Head of caudate nucleus (tissue), 42 donors: ENCODE results near the gene HSH2D.
"Not testable (repeated sequence)": the region's sequence is repeated elsewhere in the genome, so short reads cannot be mapped to it uniquely, and the experiment has no call there.

Experiments used
- DNase-seq, 42 donors: peaks; one replicate each; pipeline versions ENCODE4 v3.0.0 to v3.0.0-alpha.2; 2020 to 2021; ENCODE audit warnings: mixed read lengths in 7 of 42
- intact Hi-C: fragments of 100-400 bp; cut with DNase I; formaldehyde crosslinking; loops from one replicate; pipeline ENCODE4 v1.15.0; 2022

The HSH2D gene, protein sequence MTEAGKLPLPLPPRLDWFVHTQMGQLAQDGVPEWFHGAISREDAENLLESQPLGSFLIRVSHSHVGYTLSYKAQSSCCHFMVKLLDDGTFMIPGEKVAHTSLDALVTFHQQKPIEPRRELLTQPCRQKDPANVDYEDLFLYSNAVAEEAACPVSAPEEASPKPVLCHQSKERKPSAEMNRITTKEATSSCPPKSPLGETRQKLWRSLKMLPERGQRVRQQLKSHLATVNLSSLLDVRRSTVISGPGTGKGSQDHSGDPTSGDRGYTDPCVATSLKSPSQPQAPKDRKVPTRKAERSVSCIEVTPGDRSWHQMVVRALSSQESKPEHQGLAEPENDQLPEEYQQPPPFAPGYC

DNA sequence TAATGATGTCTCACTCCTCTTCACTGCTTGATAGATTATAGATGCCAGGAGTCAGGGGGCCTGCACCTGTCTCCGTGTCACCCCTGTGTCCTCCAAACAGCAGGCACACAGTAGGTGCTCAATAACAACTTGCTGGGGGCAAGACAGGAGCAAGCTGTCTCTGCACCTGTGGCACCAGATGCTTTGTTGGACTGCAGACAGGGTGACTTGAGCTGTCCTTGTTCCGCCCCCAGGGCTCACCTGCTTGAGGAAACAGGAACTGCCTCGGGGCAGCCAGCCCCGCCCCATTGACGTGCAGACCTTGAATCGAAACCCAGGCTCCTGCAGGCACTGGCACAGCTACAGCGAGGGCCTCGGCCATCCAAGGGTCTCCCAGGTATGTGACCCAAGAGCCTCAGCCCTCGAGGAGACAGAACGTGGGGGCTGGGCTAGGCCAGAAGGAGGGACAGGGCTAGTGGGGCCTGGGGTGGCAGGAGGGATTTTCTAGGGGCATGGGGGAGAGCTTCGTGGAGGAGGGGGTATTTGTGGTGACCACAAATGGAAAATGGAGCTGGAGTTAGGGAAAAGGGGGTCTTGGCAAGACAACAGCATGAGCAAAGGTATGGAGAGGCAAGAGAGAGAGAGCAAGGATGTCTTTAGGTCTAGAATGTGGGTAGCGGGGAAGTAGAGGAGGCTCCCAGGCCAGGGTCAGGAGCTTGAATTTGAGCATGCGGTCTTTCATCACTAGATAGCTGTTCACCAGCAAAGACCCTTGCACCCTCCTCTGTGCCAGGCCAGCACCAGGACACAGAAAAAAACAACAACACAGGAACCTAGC, at the start of gene HSH2D:
TSS of gene HSH2D (plus strand) at position 287 of the 817 bp plus-strand sequence. CDS start 5,066 bp downstream, outside the sequence.
- peak in 2 of 42 donors; percentile 38 to 47 for DNase-seq
- intact Hi-C loops, result no loop called here

DNA sequence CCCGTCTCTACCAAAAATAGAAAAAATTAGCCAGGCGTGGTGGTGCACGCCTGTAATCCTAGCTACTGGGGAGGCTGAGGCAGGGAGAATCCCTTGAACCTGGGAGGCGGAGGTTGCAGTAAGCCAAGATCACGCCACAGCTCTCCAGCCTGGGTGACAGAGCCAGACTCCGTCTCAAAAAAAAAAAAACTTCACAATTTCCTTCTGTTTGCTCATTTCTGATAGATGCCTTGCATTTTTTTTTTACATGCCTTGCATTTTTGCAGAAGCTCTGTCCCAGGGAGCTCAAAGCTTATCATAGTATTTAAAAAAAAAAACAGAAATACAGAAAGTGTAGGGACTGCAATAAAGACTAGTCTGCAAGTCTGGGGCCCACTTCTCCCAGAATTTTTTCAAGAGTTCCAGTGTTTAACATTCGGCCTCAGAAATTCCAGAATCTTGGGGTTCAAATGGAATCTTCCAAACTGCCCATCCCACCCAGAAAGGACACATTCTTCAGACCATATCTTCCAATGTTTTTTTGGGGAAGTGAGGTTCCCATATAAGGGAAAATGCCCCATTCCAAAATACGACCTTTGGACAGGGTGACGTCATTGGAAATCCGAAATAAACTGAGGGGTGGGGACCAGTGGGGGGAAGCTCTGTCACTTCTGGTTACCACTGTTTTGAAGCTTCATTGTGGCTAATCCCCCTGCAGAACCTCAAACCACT, 49.0 kb upstream of the HSH2D start:
- no peak for DNase-seq
- intact Hi-C loops, result no loop called here

- intact Hi-C loops, result no loop called here
- no peak for DNase-seq
These were observed 48.4 kb upstream of the HSH2D start for GRCh38 chr19:16095071-16095571.

- intact Hi-C loops, result no loop called here
- no peak for DNase-seq
These were observed 47.1 kb upstream of the HSH2D start for GRCh38 chr19:16096280-16096855.

DNA sequence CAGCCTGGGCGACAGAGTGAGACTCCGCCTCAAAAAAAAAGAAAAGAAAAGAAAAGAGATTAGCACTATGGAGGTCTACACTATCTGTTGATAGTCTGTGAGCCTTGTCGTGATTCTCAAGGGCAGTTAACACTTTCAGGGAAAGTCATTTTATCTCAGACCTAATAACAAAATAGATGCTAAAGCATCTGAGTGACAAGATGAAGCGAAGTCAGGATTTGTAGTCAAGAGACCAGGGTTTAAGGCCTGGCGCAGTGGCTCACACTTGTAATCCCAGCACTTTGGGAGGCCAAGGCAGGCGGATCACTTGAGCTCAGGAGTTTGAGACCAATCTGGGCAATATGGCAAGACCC, 45.1 kb upstream of the HSH2D start:
- intact Hi-C loops, result no loop called here
- no peak for DNase-seq

GRCh38 chr19:16098821-16099220, 44.7 kb upstream of the HSH2D start:
- intact Hi-C loops, result no loop called here
- no peak for DNase-seq

GRCh38 chr19:16099314-16099965, 44.0 kb upstream of the HSH2D start:
- DNase-seq, intact Hi-C loops: not testable (repeated sequence)

DNA sequence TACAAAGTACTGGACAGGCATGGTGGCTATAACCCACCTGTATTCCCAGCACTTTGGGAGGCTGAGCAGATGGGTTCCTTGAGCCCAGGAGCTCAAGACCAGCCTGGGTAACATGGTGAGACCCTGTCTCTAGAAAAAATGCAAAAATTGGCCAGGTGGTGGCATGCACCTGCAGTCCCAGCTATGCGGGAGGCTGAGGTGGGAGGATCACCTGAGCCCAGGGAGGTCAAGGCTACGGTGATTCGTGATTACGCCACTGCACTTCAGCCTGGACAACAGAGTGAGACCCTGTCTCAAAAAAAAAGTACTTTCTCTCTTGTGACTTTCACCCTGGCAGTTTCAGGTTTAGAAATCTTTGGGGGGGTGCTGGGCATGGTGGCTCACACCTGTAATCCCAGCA, 43.0 kb upstream of the HSH2D start:
- intact Hi-C loops, result no loop called here
- DNase-seq, result no peak

DNA sequence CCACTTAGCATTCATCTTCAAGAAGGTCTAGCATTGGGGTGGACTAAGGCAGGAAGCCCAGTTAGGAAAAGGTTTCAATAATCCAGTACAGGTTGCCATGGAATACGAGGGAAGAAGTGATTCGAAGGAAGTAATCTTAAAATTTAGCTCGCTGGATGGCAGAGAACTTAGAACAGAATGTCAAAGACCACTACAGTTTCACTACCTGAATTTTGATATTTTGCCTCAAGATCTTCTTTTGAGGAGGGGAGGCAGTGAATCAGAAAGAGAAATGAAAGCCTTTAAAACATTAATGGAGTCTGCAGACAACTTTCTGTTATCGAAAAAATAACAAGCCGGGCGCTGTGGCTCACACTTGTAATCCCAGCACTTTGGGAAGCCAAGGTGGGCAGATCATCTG, 38.8 kb upstream of the HSH2D start:
- no peak for DNase-seq
- intact Hi-C loops, result no loop called here

DNA sequence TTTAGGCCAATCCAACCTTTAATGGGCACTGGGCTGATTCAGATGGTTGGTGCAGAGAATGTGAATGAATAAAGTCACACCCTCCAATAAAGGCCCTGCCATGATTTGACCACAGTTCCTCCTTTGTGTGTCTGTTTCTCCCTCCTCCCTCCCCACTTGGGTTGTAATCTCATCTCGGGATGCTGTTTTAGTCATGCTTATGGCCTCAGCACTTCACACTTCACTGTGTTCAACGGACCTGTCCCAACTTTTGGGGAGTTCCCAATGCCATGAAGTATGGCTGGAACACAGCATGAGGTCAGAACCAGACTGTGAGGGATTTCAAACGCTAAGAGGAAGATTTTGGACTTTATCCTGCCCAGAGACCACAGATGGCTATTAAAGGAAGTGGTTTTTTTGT, 37.4 kb upstream of the HSH2D start:
- intact Hi-C loops, result no loop called here
- no peak for DNase-seq

- peak; percentile 96 to 100 (median 99) for DNase-seq
- intact Hi-C loops, result loop anchor here (5.0 kb wide), 3 partner anchors 34 to 76 kb away; partner anchors contain the start of genes FAM32A and TPM4
These were observed 32.2 kb upstream of the HSH2D start, which contains the start of gene RAB8A for GRCh38 chr19:16111160-16111908. Gene RAB8A, plus strand, starts transcription at chr19:16111889. Its CDS starts 13 bp downstream, at chr19:16111902.

GRCh38 chr19:16111909-16112752, 31.4 kb upstream of the HSH2D start:
- intact Hi-C loops, result loop anchor here (5.0 kb wide), 3 partner anchors 35 to 75 kb away; partner anchors contain the start of genes FAM32A and TPM4
- DNase-seq, result no peak

- intact Hi-C loops, result loop anchor here (5.0 kb wide), 3 partner anchors 35 to 75 kb away; partner anchors contain the start of genes FAM32A and TPM4
- DNase-seq, result no peak
These were observed 30.7 kb upstream of the HSH2D start for GRCh38 chr19:16112778-16113177.

DNA sequence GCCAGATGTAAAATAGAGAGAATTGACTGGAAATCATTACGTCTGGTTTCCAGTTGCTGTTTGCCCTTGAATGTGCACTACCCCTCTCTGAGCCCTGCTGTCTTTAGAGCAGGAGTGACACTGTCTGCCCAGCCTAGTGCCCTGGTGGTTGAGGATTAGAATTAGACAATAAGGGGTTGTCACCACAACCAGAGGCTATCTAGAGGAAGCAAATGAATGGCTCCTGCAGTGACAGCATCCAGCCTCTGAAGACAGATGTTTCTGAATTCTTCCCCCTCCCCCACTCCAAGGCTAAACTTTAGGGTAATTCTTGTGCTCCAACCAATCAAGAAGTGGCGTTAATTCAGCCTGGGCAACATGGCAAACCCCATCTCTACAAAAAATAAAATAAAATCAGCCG, 29.8 kb upstream of the HSH2D start:
- DNase-seq, result no peak
- intact Hi-C loops, result loop anchor here (5.0 kb wide), 3 partner anchors 36 to 74 kb away; partner anchors contain the start of genes FAM32A and TPM4

GRCh38 chr19:16115301-16116039, 28.0 kb upstream of the HSH2D start:
- peak in 39 of 42 donors; percentile 19 to 82 (median 56) for DNase-seq
- intact Hi-C loops, result no loop called here

GRCh38 chr19:16116067-16116466, 27.4 kb upstream of the HSH2D start:
- intact Hi-C loops, result no loop called here
- DNase-seq, result no peak
